Mesenchymal stem cell (in vitro differentiated cells and primary cell): ENCODE data around the gene ANKH.

ENCODE experiments used
- DNase-seq: peaks from one replicate; pipeline ENCODE4 v3.0.0-alpha.2; 2013
- H2AFZ ChIP-seq: one replicate; pipeline ENCODE4 v1.6.1; 2013; ENCODE audit warnings: low read depth, mild to moderate bottlenecking, control low read depth, inconsistent platforms, low read length, moderate library complexity
- H2AK5ac ChIP-seq: 2 replicates; pipeline ENCODE4 v1.6.1; 2013; ENCODE audit warnings: low read length, moderate library complexity, mild to moderate bottlenecking, inconsistent platforms; ENCODE audit not compliant: severe bottlenecking
- H2BK120ac ChIP-seq: one replicate; pipeline ENCODE4 v1.6.1; 2013; ENCODE audit warnings: low read depth, mild to moderate bottlenecking, inconsistent platforms, low read length, moderate library complexity
- H2BK12ac ChIP-seq, 2 experiments: one replicate each; pipeline ENCODE4 v1.6.1; 2013; ENCODE audit warnings: inconsistent platforms in 2 of 2, low read length in 2 of 2, mild to moderate bottlenecking in 2 of 2, moderate library complexity in 2 of 2, control low read depth in 1 of 2
- H2BK15ac ChIP-seq: one replicate; pipeline ENCODE4 v1.6.1; 2013; ENCODE audit warnings: mild to moderate bottlenecking, low read depth, inconsistent platforms; ENCODE audit not compliant: poor library complexity, severe bottlenecking
- H2BK5ac ChIP-seq: 2 replicates; pipeline ENCODE4 v1.6.1; 2013; ENCODE audit warnings: low read depth, mild to moderate bottlenecking, low read length, control low read depth, inconsistent platforms; ENCODE audit not compliant: poor library complexity, severe bottlenecking
- H3K14ac ChIP-seq, 2 experiments: one replicate each; pipeline ENCODE4 v1.6.1; 2013; ENCODE audit warnings: inconsistent platforms in 2 of 2, low read length in 2 of 2, control low read depth in 1 of 2, mild to moderate bottlenecking in 1 of 2, moderate library complexity in 1 of 2
- H3K18ac ChIP-seq, 2 experiments: one replicate each; pipeline ENCODE4 v1.6.1; 2013; ENCODE audit warnings: inconsistent platforms in 2 of 2, low read length in 2 of 2, control low read depth in 1 of 2, low read depth in 1 of 2, mild to moderate bottlenecking in 1 of 2
- H3K23ac ChIP-seq, 2 experiments: one replicate each; pipeline ENCODE4 v1.6.1; 2013; ENCODE audit warnings: inconsistent platforms in 2 of 2, low read length in 2 of 2, mild to moderate bottlenecking in 2 of 2, moderate library complexity in 2 of 2, control low read depth in 1 of 2
- H3K27ac ChIP-seq: 2 replicates; pipeline ENCODE4 v1.5.1; 2013; ENCODE audit warnings: mild to moderate bottlenecking, moderate library complexity, low read length, control low read depth, inconsistent platforms; ENCODE audit not compliant: poor library complexity, severe bottlenecking
- H3K27me3 ChIP-seq, 2 experiments: 2 replicates each; pipeline versions ENCODE4 v1.6.1 to v1.7.0; 2013; ENCODE audit warnings: low read length in 2 of 2, mild to moderate bottlenecking in 2 of 2, moderate library complexity in 2 of 2, control low read depth in 1 of 2, inconsistent platforms in 1 of 2; ENCODE audit not compliant: control insufficient read depth in 1 of 2, insufficient read depth in 1 of 2
- H3K36me3 ChIP-seq, 2 experiments: 2 replicates each; pipeline versions ENCODE4 v1.6.1 to v1.7.0; 2013; ENCODE audit warnings: low read length in 2 of 2, control low read depth in 1 of 2, inconsistent platforms in 1 of 2, low read depth in 1 of 2, mild to moderate bottlenecking in 1 of 2; ENCODE audit not compliant: insufficient read depth in 2 of 2, control insufficient read depth in 1 of 2
- H3K4ac ChIP-seq, 2 experiments: one replicate each; pipeline ENCODE4 v1.6.1; 2013; ENCODE audit warnings: inconsistent platforms in 2 of 2, low read length in 2 of 2, mild to moderate bottlenecking in 2 of 2, moderate library complexity in 2 of 2, control low read depth in 1 of 2, low read depth in 1 of 2
- H3K4me1 ChIP-seq: 2 replicates; pipeline ENCODE4 v1.6.1; 2013; ENCODE audit warnings: low read depth, low read length, control low read depth; ENCODE audit not compliant: control insufficient read depth, insufficient read depth
- H3K4me2 ChIP-seq: 2 replicates; pipeline ENCODE4 v1.6.1; 2013; ENCODE audit warnings: low read length, mild to moderate bottlenecking, inconsistent platforms; ENCODE audit not compliant: poor library complexity, severe bottlenecking
- H3K4me3 ChIP-seq, 2 experiments: 2 replicates each; pipeline versions ENCODE4 v1.5.1 to v1.7.0; 2013; ENCODE audit warnings: low read length in 2 of 2, mild to moderate bottlenecking in 2 of 2, control low read depth in 1 of 2, low read depth in 1 of 2; ENCODE audit not compliant: insufficient read depth in 1 of 2
- H3K79me1 ChIP-seq: replicated peaks from 2 replicates; pipeline ENCODE4 v1.6.1; 2013; ENCODE audit warnings: mild to moderate bottlenecking, control low read depth, low read length, inconsistent platforms; ENCODE audit not compliant: poor library complexity, severe bottlenecking
- H3K9ac ChIP-seq: 2 replicates; pipeline ENCODE4 v1.7.0; 2013; ENCODE audit warnings: mild to moderate bottlenecking, low read length, moderate library complexity
- H3K9me3 ChIP-seq: 2 replicates; pipeline ENCODE4 v1.7.0; 2013; ENCODE audit warnings: mild to moderate bottlenecking, low read length; ENCODE audit not compliant: control insufficient read depth
- H4K8ac ChIP-seq: one replicate; pipeline ENCODE4 v1.6.1; 2013; ENCODE audit warnings: inconsistent platforms, mild to moderate bottlenecking, low read length, moderate library complexity
- H4K91ac ChIP-seq: one replicate; pipeline ENCODE4 v1.6.1; 2013; ENCODE audit warnings: mild to moderate bottlenecking, low read length, inconsistent platforms
- WGBS: methylation state at CpG from one replicate; pipeline ENCODE4 v1.1.7; 2013; ENCODE audit warnings: mixed read lengths; 5-methylcytosine and 5-hydroxymethylcytosine counted together

Gene ANKH

GRCh38 chr5:14766584-14766983, 105.0 kb downstream of the ANKH start:
- Histone ChIP-seq H3K4me1 (no peaks in the 10 kb centered on the region), H3K36me3 (peaks cover 0 to 51% of the 10 kb centered on the region in 2 experiments), H2AK5ac (no peak overlapping the region), H3K27me3 (no peaks in the 10 kb centered on the region), H3K4me2 (no peak overlapping the region), H2BK15ac (no peak overlapping the region), H3K9me3 (no peaks in the 10 kb centered on the region), H4K8ac (no peak overlapping the region), H2BK5ac (no peak overlapping the region), H2BK12ac (no peak overlapping the region), H3K14ac (no peak overlapping the region), H3K79me1 (peaks cover 1% of the 10 kb centered on the region), H2BK120ac (no peak overlapping the region), H3K4ac (no peak overlapping the region), H4K91ac (no peak overlapping the region), H3K4me3 (no peak overlapping the region), H3K18ac (no peak overlapping the region), H2AFZ (no peak overlapping the region), H3K23ac (no peak overlapping the region), H3K9ac (no peak overlapping the region), H3K27ac (no peak overlapping the region)
- WGBS: no CpG with 5 or more reads among the region's 1 CpG
- no peak for DNase-seq

GRCh38 chr5:14765587-14765986, 106.0 kb downstream of the ANKH start:
- no peaks in the 10 kb centered on the region for H3K9me3 ChIP-seq
- H3K18ac ChIP-seq: no peak overlapping the region
- no peak overlapping the region for H2AFZ ChIP-seq
- H2BK120ac ChIP-seq: no peak overlapping the region
- no peak overlapping the region for H3K4me3 ChIP-seq
- H2BK12ac ChIP-seq: no peak overlapping the region
- H3K14ac ChIP-seq: no peak overlapping the region
- WGBS: 88% methylated on average over 2 of the region's 3 CpGs
- peaks cover 0 to 58% of the 10 kb centered on the region in 2 experiments for H3K36me3 ChIP-seq
- H3K27me3 ChIP-seq: no peaks in the 10 kb centered on the region
- DNase-seq: no peak
- no peak overlapping the region for H2BK15ac ChIP-seq
- H3K4me1 ChIP-seq: no peaks in the 10 kb centered on the region
- H3K4me2 ChIP-seq: no peak overlapping the region
- peaks cover 1% of the 10 kb centered on the region for H3K79me1 ChIP-seq
- no peak overlapping the region for H2AK5ac ChIP-seq
- no peak overlapping the region for H4K8ac ChIP-seq
- no peak overlapping the region for H3K9ac ChIP-seq
- H3K27ac ChIP-seq: no peak overlapping the region
- H4K91ac ChIP-seq: no peak overlapping the region
- H2BK5ac ChIP-seq: no peak overlapping the region
- H3K4ac ChIP-seq: no peak overlapping the region
- H3K23ac ChIP-seq: no peak overlapping the region

GRCh38 chr5:14762549-14763216, 108.9 kb downstream of the ANKH start:
- no peak overlapping the region for H2AK5ac ChIP-seq
- no peak overlapping the region for H2BK5ac ChIP-seq
- no peak overlapping the region for H3K4me2 ChIP-seq
- peaks cover 0 to 54% of the 10 kb centered on the region in 2 experiments for H3K36me3 ChIP-seq
- H2BK12ac ChIP-seq: no peak overlapping the region
- H2AFZ ChIP-seq: no peak overlapping the region
- H2BK120ac ChIP-seq: no peak overlapping the region
- no peaks in the 10 kb centered on the region for H3K9me3 ChIP-seq
- no peaks in the 10 kb centered on the region for H3K27me3 ChIP-seq
- no peaks in the 10 kb centered on the region for H3K79me1 ChIP-seq
- no peak overlapping the region for H3K14ac ChIP-seq
- H4K8ac ChIP-seq: no peak overlapping the region
- no peaks in the 10 kb centered on the region for H3K4me1 ChIP-seq
- no peak overlapping the region for H3K4me3 ChIP-seq
- no peak overlapping the region for H3K18ac ChIP-seq
- no peak overlapping the region for H3K23ac ChIP-seq
- no peak for DNase-seq
- H2BK15ac ChIP-seq: no peak overlapping the region
- no peak overlapping the region for H3K9ac ChIP-seq
- no peak overlapping the region for H3K27ac ChIP-seq
- H3K4ac ChIP-seq: no peak overlapping the region
- 88% methylated on average over 2 of the region's 4 CpGs for WGBS
- no peak overlapping the region for H4K91ac ChIP-seq

- Histone ChIP-seq H2BK15ac (no peak overlapping the region), H3K23ac (no peak overlapping the region), H3K4me2 (no peak overlapping the region), H3K36me3 (peaks cover 0 to 55% of the 10 kb centered on the region in 2 experiments), H3K9me3 (no peaks in the 10 kb centered on the region), H2AK5ac (no peak overlapping the region), H3K18ac (no peak overlapping the region), H3K14ac (no peak overlapping the region), H4K8ac (no peak overlapping the region), H3K9ac (no peak overlapping the region), H3K4me3 (no peak overlapping the region), H3K4me1 (no peaks in the 10 kb centered on the region), H3K4ac (no peak overlapping the region), H2AFZ (no peak overlapping the region), H2BK12ac (no peak overlapping the region), H2BK5ac (no peak overlapping the region), H2BK120ac (no peak overlapping the region), H3K27me3 (no peaks in the 10 kb centered on the region), H3K79me1 (no peaks in the 10 kb centered on the region), H4K91ac (no peak overlapping the region), H3K27ac (no peak overlapping the region)
- 90% methylated on average over 4 of the region's 4 CpGs for WGBS
- DNase-seq: no peak
Measured at GRCh38 chr5:14760548-14761002, 111.0 kb downstream of the ANKH start.
